ENCODE results near the gene GLB1L2.

GLB1L2 gene

GRCh38 chr11:134355136-134355535 is 23.3 kb downstream of the GLB1L2 start:
- no peaks in the 10 kb centered on the region for H3K27me3 ChIP-seq (ENCODE audit: control insufficient read depth, insufficient read depth, low read length)
- H3K9ac ChIP-seq (ENCODE audit: low read depth, low read length): no peak overlapping the region
- no peak overlapping the region for H3K4me3 ChIP-seq (ENCODE audit: low read length)
- H3K4me1 ChIP-seq (ENCODE audit: control insufficient read depth, insufficient read depth, low read length): no peaks in the 10 kb centered on the region
- peaks cover 7% of the 10 kb centered on the region for H3K9me3 ChIP-seq (replicated peaks; ENCODE audit: low read length)
- H3K36me3 ChIP-seq (ENCODE audit: insufficient read depth, low read length): no peaks in the 10 kb centered on the region
- H3K4me2 ChIP-seq (ENCODE audit: low read length): no peak overlapping the region

DNA sequence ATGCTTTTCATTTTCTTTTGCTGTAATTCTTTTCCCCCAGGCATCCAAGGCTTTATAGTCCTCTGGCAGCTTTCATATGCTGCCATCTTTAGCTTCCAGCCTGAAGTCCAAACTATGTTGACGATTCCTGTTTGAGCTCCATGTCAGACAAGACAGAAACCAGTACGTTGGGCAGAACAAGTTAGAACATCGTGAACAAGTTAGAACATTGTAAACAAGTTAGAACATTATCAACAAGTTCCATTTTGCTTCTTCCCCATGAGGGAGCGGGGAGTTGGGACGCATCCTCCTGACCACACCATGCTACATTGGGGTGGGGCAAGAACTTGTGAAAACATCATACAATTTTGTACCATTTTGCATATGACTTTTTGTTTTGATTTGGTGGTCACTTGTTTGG is 23.9 kb downstream of the GLB1L2 start:
- H3K9me3 ChIP-seq (replicated peaks; ENCODE audit: low read length): peaks cover 7% of the 10 kb centered on the region
- H3K4me3 ChIP-seq (ENCODE audit: low read length): no peak overlapping the region
- no peaks in the 10 kb centered on the region for H3K36me3 ChIP-seq (ENCODE audit: insufficient read depth, low read length)
- no peak overlapping the region for H3K9ac ChIP-seq (ENCODE audit: low read depth, low read length)
- no peaks in the 10 kb centered on the region for H3K27me3 ChIP-seq (ENCODE audit: control insufficient read depth, insufficient read depth, low read length)
- H3K4me1 ChIP-seq (ENCODE audit: control insufficient read depth, insufficient read depth, low read length): no peaks in the 10 kb centered on the region
- no peak overlapping the region for H3K4me2 ChIP-seq (ENCODE audit: low read length)

- Histone ChIP-seq H3K36me3 (ENCODE audit: insufficient read depth, low read length) (no peaks in the 10 kb centered on the region), H3K4me2 (ENCODE audit: low read length) (no peak overlapping the region), H3K4me1 (ENCODE audit: control insufficient read depth, insufficient read depth, low read length) (no peaks in the 10 kb centered on the region), H3K27me3 (ENCODE audit: control insufficient read depth, insufficient read depth, low read length) (no peaks in the 10 kb centered on the region), H3K9me3 (replicated peaks; ENCODE audit: low read length) (peaks cover 7% of the 10 kb centered on the region), H3K9ac (ENCODE audit: low read depth, low read length) (no peak overlapping the region), H3K4me3 (ENCODE audit: low read length) (no peak overlapping the region)
Measured at GRCh38 chr11:134356656-134357544, 25.1 kb downstream of the GLB1L2 start.

GRCh38 chr11:134357545-134357839 is 25.7 kb downstream of the GLB1L2 start:
- no peak overlapping the region for H3K4me2 ChIP-seq (ENCODE audit: low read length)
- H3K4me1 ChIP-seq (ENCODE audit: control insufficient read depth, insufficient read depth, low read length): no peaks in the 10 kb centered on the region
- no peak overlapping the region for H3K4me3 ChIP-seq (ENCODE audit: low read length)
- peaks cover 7% of the 10 kb centered on the region for H3K9me3 ChIP-seq (replicated peaks; ENCODE audit: low read length)
- H3K36me3 ChIP-seq (ENCODE audit: insufficient read depth, low read length): no peaks in the 10 kb centered on the region
- H3K27me3 ChIP-seq (ENCODE audit: control insufficient read depth, insufficient read depth, low read length): no peaks in the 10 kb centered on the region
- H3K9ac ChIP-seq (ENCODE audit: low read depth, low read length): no peak overlapping the region

DNA sequence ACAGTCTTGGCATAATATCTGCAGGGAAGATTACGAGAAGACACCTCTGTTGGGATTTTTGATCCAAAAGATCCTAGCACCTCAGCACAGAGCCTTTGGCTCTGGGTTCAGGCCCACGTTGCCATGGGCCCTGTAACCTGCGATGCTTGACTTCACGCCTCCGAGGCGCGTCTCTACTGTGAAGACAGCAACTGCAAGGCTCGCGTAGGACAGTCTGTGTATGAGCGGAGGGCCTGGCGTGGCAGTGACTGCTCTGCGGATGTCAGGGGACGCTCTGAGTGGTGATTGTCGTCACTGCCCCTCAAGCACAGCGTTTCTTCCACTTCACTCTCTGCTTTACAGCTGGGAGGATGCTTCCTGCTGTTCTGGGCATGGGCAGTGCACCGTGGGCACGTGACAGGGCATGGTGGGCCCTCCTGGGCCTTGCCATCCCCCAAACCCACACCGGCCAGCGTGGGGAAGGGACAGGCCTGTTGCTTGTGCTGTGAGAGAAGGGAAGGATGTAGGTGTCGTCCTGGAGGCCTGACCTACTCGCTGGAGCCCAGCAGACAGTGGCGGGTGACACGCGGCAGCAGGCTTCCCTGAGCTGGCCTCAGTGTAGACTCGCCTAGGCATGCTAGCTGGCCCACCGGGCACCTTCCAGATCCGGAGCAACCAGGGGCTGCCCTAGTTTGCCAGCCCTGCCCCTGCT is 26.5 kb downstream of the GLB1L2 start:
- Histone ChIP-seq H3K9me3 (replicated peaks; ENCODE audit: low read length) (peaks cover 14% of the 10 kb centered on the region), H3K4me3 (ENCODE audit: low read length) (no peak overlapping the region), H3K9ac (ENCODE audit: low read depth, low read length) (no peak overlapping the region), H3K36me3 (ENCODE audit: insufficient read depth, low read length) (no peaks in the 10 kb centered on the region), H3K4me1 (ENCODE audit: control insufficient read depth, insufficient read depth, low read length) (no peaks in the 10 kb centered on the region), H3K27me3 (ENCODE audit: control insufficient read depth, insufficient read depth, low read length) (no peaks in the 10 kb centered on the region), H3K4me2 (ENCODE audit: low read length) (no peak overlapping the region)

GRCh38 chr11:134358856-134359490 is 27.2 kb downstream of the GLB1L2 start:
- Histone ChIP-seq H3K27me3 (ENCODE audit: control insufficient read depth, insufficient read depth, low read length) (no peaks in the 10 kb centered on the region), H3K4me3 (ENCODE audit: low read length) (no peak overlapping the region), H3K9ac (ENCODE audit: low read depth, low read length) (no peak overlapping the region), H3K4me2 (ENCODE audit: low read length) (no peak overlapping the region), H3K36me3 (ENCODE audit: insufficient read depth, low read length) (no peaks in the 10 kb centered on the region), H3K4me1 (ENCODE audit: control insufficient read depth, insufficient read depth, low read length) (no peaks in the 10 kb centered on the region), H3K9me3 (replicated peaks; ENCODE audit: low read length) (peaks cover 14% of the 10 kb centered on the region)

DNA sequence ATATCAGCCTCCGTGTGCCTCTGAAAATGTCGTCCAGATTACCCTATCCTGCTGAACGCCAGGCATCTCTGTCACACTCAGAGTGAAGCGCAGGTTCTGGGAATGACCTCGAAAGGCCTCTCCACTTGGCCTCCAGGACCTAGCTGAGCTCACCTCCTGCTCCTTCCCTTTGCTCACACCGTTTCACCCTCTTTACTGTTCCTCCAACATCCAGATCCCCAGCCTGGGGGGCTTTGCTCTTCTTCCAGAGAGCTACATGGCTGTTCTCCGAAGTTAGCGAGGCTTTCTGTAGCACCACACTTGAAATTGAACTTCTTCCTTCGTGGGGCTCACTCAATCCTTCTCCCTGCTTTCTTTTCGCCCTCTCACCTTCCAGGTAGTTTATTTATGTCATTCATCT is 27.9 kb downstream of the GLB1L2 start:
- Histone ChIP-seq H3K9ac (ENCODE audit: low read depth, low read length) (no peak overlapping the region), H3K36me3 (ENCODE audit: insufficient read depth, low read length) (no peaks in the 10 kb centered on the region), H3K4me1 (ENCODE audit: control insufficient read depth, insufficient read depth, low read length) (no peaks in the 10 kb centered on the region), H3K9me3 (replicated peaks; ENCODE audit: low read length) (peaks cover 14% of the 10 kb centered on the region), H3K4me3 (ENCODE audit: low read length) (no peak overlapping the region), H3K27me3 (ENCODE audit: control insufficient read depth, insufficient read depth, low read length) (no peaks in the 10 kb centered on the region), H3K4me2 (ENCODE audit: low read length) (no peak overlapping the region)

DNA sequence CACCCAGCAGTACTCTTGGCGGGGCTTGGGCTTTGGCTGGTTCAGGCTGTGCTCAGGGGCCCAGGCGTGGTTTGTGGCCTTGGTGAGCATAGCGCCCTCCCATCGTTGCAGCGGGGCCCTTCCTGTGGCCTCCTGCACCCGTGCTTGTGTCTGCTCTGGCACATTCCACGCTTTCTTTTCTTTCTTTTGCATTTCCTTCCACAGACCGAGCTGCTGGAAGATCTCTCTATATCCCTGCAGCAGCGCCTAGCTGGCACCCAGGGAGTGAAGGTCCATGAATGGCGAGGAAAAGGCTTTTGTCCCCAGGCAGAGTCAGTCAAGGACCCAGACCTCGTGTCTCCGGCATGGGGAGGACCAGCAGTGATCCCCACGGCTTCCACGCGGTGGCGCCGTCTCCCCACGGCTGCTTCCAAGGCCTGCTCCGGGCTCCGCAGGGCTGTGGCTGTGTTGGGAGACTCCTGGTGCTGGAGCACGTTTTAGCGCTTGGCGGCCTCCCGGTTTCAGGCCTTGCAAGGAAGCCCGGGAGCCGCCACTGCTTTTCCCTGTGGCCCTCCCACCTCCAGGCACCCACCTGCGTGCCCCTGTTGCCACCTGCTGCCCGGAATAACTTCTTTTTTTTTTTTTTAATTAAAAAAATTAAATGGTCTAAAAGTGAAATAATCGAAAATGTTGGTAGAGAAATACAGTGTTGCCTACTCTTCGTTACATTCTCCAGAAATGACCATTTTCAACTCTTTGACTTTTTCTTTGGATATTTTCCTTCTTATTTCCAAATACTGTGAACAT is 28.5 kb downstream of the GLB1L2 start:
- Histone ChIP-seq H3K4me2 (ENCODE audit: low read length) (no peak overlapping the region), H3K9me3 (replicated peaks; ENCODE audit: low read length) (peaks cover 14% of the 10 kb centered on the region), H3K9ac (ENCODE audit: low read depth, low read length) (no peak overlapping the region), H3K4me1 (ENCODE audit: control insufficient read depth, insufficient read depth, low read length) (no peaks in the 10 kb centered on the region), H3K36me3 (ENCODE audit: insufficient read depth, low read length) (no peaks in the 10 kb centered on the region), H3K4me3 (ENCODE audit: low read length) (no peak overlapping the region), H3K27me3 (ENCODE audit: control insufficient read depth, insufficient read depth, low read length) (no peaks in the 10 kb centered on the region)

DNA sequence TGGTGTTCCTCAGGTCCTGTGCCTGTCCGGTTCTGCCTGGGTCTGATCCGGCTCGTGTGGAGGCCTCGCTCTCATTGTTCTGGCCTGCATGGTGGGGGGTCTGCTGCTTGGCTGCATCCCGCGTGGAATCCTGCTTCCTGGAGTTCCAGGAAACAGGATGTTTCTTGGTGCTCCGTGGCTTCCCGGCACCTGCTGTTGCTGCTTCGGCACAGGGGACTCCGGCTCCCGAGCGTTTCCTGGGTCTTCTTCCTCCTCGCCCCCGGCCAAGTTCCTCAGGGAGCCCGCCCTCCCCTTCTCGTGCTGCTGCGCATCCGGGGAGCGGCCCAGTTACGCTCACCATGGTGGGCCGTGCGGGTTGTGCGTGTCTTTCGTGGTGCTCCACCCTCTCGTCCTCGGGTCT is 29.9 kb downstream of the GLB1L2 start:
- Histone ChIP-seq H3K9ac (ENCODE audit: low read depth, low read length) (no peak overlapping the region), H3K4me2 (ENCODE audit: low read length) (no peak overlapping the region), H3K4me3 (ENCODE audit: low read length) (no peak overlapping the region)

DNA sequence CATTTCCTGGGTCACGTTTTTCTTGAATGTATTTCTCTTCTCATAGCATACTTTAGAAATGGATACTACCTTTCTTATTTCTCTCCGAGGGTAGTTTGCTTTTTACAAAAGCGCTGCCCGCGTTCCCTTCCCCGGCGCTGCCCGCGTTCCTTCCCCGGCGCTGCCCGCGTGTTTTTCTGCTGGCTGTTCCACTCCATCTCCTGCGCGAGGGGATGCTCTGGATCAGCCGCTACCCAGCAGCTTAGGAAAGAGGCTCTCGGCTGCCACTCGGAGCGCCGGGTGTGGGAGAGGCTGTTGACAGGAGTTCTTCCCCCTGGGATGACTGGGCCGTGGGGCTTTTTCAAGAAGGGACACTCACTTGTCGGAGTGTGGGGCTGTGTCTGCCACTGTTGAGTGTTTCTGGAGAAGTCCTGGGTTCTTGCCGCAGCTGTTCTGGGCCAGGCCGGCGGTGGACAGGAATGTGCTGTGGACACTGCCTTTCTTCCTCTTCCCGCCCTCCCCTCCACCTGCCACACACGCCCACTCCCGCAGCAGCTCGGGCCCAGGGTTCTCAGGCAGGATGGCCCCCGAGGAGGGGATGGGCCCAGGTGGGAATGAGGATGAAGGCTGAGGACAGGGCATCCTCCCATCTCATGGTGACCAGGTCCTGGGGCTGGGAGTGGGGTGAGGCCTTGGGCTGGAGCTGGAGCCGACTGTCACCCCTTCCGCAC is 30.6 kb downstream of the GLB1L2 start:
- H3K9me3 ChIP-seq (replicated peaks; ENCODE audit: low read length): peaks cover 11% of the 10 kb centered on the region
- no peaks in the 10 kb centered on the region for H3K36me3 ChIP-seq (ENCODE audit: insufficient read depth, low read length)
- H3K9ac ChIP-seq (ENCODE audit: low read depth, low read length): no peak overlapping the region
- no peak overlapping the region for H3K4me3 ChIP-seq (ENCODE audit: low read length)
- H3K4me2 ChIP-seq (ENCODE audit: low read length): no peak overlapping the region
- H3K4me1 ChIP-seq (ENCODE audit: control insufficient read depth, insufficient read depth, low read length): no peaks in the 10 kb centered on the region
- H3K27me3 ChIP-seq (ENCODE audit: control insufficient read depth, insufficient read depth, low read length): no peaks in the 10 kb centered on the region

More for the DNA sequence above, 29.9 kb downstream of the GLB1L2 start:
- Histone ChIP-seq H3K4me1 (ENCODE audit: control insufficient read depth, insufficient read depth, low read length) (no peaks in the 10 kb centered on the region), H3K27me3 (ENCODE audit: control insufficient read depth, insufficient read depth, low read length) (no peaks in the 10 kb centered on the region), H3K9me3 (replicated peaks; ENCODE audit: low read length) (peaks cover 14% of the 10 kb centered on the region), H3K36me3 (ENCODE audit: insufficient read depth, low read length) (no peaks in the 10 kb centered on the region)

DNA sequence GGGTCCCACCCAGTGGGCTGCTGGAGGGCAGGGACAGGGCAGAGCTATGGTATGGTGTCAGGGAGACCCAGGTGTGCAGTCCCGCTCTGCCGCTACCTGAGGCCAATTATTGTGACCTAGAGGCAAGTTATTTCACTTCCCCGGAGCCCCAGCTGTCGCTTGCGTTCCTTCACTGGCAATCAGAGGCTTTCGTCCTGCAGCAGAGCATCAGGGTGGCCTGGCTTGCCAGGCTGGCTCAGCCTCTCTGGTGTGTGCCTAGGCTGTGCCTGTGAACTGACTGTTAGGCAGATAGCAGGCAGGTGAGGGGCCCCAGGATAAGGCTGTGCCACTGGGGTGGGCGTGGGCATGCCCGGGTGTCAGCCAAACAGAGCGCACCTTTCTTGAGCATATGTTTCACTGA is 31.4 kb downstream of the GLB1L2 start:
- Histone ChIP-seq H3K9ac (ENCODE audit: low read depth, low read length) (no peak overlapping the region), H3K4me1 (ENCODE audit: control insufficient read depth, insufficient read depth, low read length) (no peaks in the 10 kb centered on the region)

More for the DNA sequence above, 31.4 kb downstream of the GLB1L2 start:
- no peak overlapping the region for H3K4me3 ChIP-seq (ENCODE audit: low read length)
- peaks cover 11% of the 10 kb centered on the region for H3K9me3 ChIP-seq (replicated peaks; ENCODE audit: low read length)
- H3K27me3 ChIP-seq (ENCODE audit: control insufficient read depth, insufficient read depth, low read length): no peaks in the 10 kb centered on the region
- H3K4me2 ChIP-seq (ENCODE audit: low read length): no peak overlapping the region
- H3K36me3 ChIP-seq (ENCODE audit: insufficient read depth, low read length): no peaks in the 10 kb centered on the region
